HL-60 (cell line): ENCODE measurements around the gene ASB14.

Experiments used
- DNase-seq, 2 experiments: peaks; one replicate each; pipeline ENCODE4 v3.0.0-alpha.2; 2010 to 2020; ENCODE audit warnings: low read depth in 1 of 2, low spot score in 1 of 2
- H3K27ac ChIP-seq: fragments of 250-450 bp; sonication (Bioruptor Pico); replicated peaks from 2 replicates; pipeline ENCODE4 v1.5.1; 2020; ENCODE audit warnings: mild to moderate bottlenecking, moderate library complexity
- H3K27me3 ChIP-seq: fragments of 250-450 bp; sonication (Bioruptor Pico); 2 replicates; pipeline ENCODE4 v1.5.1; 2021; ENCODE audit warnings: mild to moderate bottlenecking, moderate library complexity; ENCODE audit not compliant: insufficient read depth, poor library complexity, severe bottlenecking
- H3K4me3 ChIP-seq: replicated peaks from 2 replicates; pipeline ENCODE4 v1.5.1; 2011; ENCODE audit warnings: mild to moderate bottlenecking, control low read depth, low read length; ENCODE audit not compliant: insufficient read depth
- CTCF ChIP-seq: IDR thresholded peaks from one replicate; pipeline ENCODE4 v1.5.1; 2011; ENCODE audit warnings: low read length, control low read depth, inconsistent platforms; ENCODE audit not compliant: insufficient read depth
- GABPA ChIP-seq: IDR thresholded peaks from 2 replicates; pipeline ENCODE4 v1.6.1; 2012; ENCODE audit warnings: low read depth
- POLR2AphosphoS5 ChIP-seq: IDR thresholded peaks from 2 replicates; pipeline ENCODE4 v1.6.1; 2012; ENCODE audit warnings: low read depth
- REST ChIP-seq: IDR thresholded peaks from 2 replicates; pipeline ENCODE4 v1.6.1; 2012; ENCODE audit warnings: low read depth; ENCODE audit not compliant: insufficient replicate concordance
- SPI1 ChIP-seq: IDR thresholded peaks from 2 replicates; pipeline ENCODE4 v1.6.1; 2012; ENCODE audit warnings: low read depth, mild to moderate bottlenecking, borderline replicate concordance

Gene ASB14

GRCh38 chr3:57234613-57235575, 57.6 kb downstream of the ASB14 start:
- TF ChIP-seq REST, result no peak
- TF ChIP-seq POLR2AphosphoS5, result no peak
- no peak for TF ChIP-seq SPI1
- TF ChIP-seq GABPA, result no peak
- no peak for TF ChIP-seq CTCF
- H3K27me3 ChIP-seq, result no peaks in the 10 kb centered on the region
- H3K27ac ChIP-seq, result no peak overlapping the region
- H3K4me3 ChIP-seq, result no peak overlapping the region
- DNase-seq, result no peak

- DNase-seq, result no peak
- TF ChIP-seq POLR2AphosphoS5 (no peak), GABPA (no peak), REST (no peak), CTCF (no peak), SPI1 (no peak)
- Histone ChIP-seq H3K4me3 (no peak overlapping the region), H3K27ac (no peak overlapping the region), H3K27me3 (no peaks in the 10 kb centered on the region)
Observed at GRCh38 chr3:57233799-57234198, 58.7 kb downstream of the ASB14 start.

GRCh38 chr3:57230006-57230405, 62.5 kb downstream of the ASB14 start:
- TF ChIP-seq REST, result no peak
- no peak for TF ChIP-seq CTCF
- no peak for TF ChIP-seq GABPA
- TF ChIP-seq SPI1, result no peak
- no peak for TF ChIP-seq POLR2AphosphoS5
- Histone ChIP-seq H3K4me3 (no peak overlapping the region), H3K27me3 (no peaks in the 10 kb centered on the region), H3K27ac (no peak overlapping the region)
- no peak for DNase-seq
